HEK293T (cell line): Measurements from ENCODE around the gene AGAP3.

ENCODE experiments used
- CTCF ChIA-PET: fragments of 350-600 bp; formaldehyde crosslinking; extraction: SDS; loops from one replicate; lab custom pipeline; 2021; ENCODE audit warnings: antibody characterized with exemption, inconsistent platforms; lab: Yijun Ruan, JAX
- POLR2A ChIA-PET: fragments of 350-600 bp; formaldehyde crosslinking; extraction: SDS; loops from one replicate; lab custom pipeline; 2020; ENCODE audit warnings: antibody characterized with exemption, inconsistent platforms; lab: Yijun Ruan, JAX
- DNase-seq: peaks from one replicate; pipeline ENCODE4 v3.0.0; 2012; ENCODE audit warnings: mixed read lengths; ENCODE audit errors: extremely low spot score
- ARNT ChIP-seq: fragments of 450-650 bp; IDR thresholded peaks from 2 replicates; pipeline ENCODE4 v1.6.1; 2017; ENCODE audit warnings: mild to moderate bottlenecking
- BHLHE40 ChIP-seq: fragments of 450-650 bp; IDR thresholded peaks from 2 replicates; pipeline ENCODE4 v1.6.1; 2016; ENCODE audit warnings: mild to moderate bottlenecking, moderate library complexity, borderline replicate concordance
- CTBP1 ChIP-seq: fragments of 450-650 bp; IDR thresholded peaks from 2 replicates; pipeline ENCODE4 v1.6.1; 2016; ENCODE audit warnings: borderline replicate concordance
- ELF4 ChIP-seq: fragments of 450-650 bp; IDR thresholded peaks from 2 replicates; pipeline ENCODE4 v1.6.1; 2017; ENCODE audit warnings: antibody characterized with exemption
- FOXA1 ChIP-seq: fragments of 450-650 bp; IDR thresholded peaks from 2 replicates; pipeline ENCODE4 v1.6.1; 2016; ENCODE audit warnings: mild to moderate bottlenecking
- FOXK2 ChIP-seq: fragments of 450-650 bp; IDR thresholded peaks from 2 replicates; pipeline ENCODE4 v1.6.1; 2016; ENCODE audit warnings: mild to moderate bottlenecking
- FOXM1 ChIP-seq: fragments of 450-650 bp; IDR thresholded peaks from 2 replicates; pipeline ENCODE4 v1.6.1; 2017; ENCODE audit warnings: mild to moderate bottlenecking, borderline replicate concordance
- HDGF ChIP-seq: fragments of 450-650 bp; IDR thresholded peaks from 2 replicates; pipeline ENCODE4 v1.6.1; 2017; ENCODE audit warnings: antibody characterized with exemption, borderline replicate concordance
- L3MBTL2 ChIP-seq: fragments of 450-650 bp; conservative IDR thresholded peaks from 2 replicates; pipeline ENCODE4 v1.6.1; 2016; ENCODE audit warnings: mild to moderate bottlenecking
- LEF1 ChIP-seq: fragments of 450-650 bp; IDR thresholded peaks from 2 replicates; pipeline ENCODE4 v1.6.1; 2017; ENCODE audit warnings: mild to moderate bottlenecking, borderline replicate concordance
- NFRKB ChIP-seq: fragments of 450-650 bp; IDR thresholded peaks from 2 replicates; pipeline ENCODE4 v1.6.1; 2016; ENCODE audit warnings: mild to moderate bottlenecking, moderate library complexity
- PKNOX1 ChIP-seq: fragments of 450-650 bp; IDR thresholded peaks from 2 replicates; pipeline ENCODE4 v1.6.1; 2016
- SP1 ChIP-seq: fragments of 450-650 bp; IDR thresholded peaks from 2 replicates; pipeline ENCODE4 v1.6.1; 2017
- SUZ12 ChIP-seq: fragments of 450-650 bp; IDR thresholded peaks from 2 replicates; pipeline ENCODE4 v1.6.1; 2016; ENCODE audit warnings: mild to moderate bottlenecking
- TARDBP ChIP-seq: fragments of 450-650 bp; IDR thresholded peaks from 2 replicates; pipeline ENCODE4 v1.6.1; 2016
- ZNF384 ChIP-seq: fragments of 450-650 bp; IDR thresholded peaks from 2 replicates; pipeline ENCODE4 v1.6.1; 2016

Gene AGAP3

GRCh38 chr7:151068069-151068773, 18.1 kb upstream of the AGAP3 start:
- no peak for DNase-seq
- TF ChIP-seq L3MBTL2 (no peak), ZNF384 (no peak), CTBP1 (no peak), FOXA1 (no peak), FOXM1 (no peak), ELF4 (no peak), SUZ12 (no peak), FOXK2 (no peak), SP1 (no peak), ARNT (no peak), LEF1 (no peak), TARDBP (no peak), PKNOX1 (no peak), HDGF (no peak), NFRKB (no peak), BHLHE40 (no peak)
- ChIA-PET CTCF (no interaction called here), POLR2A (interaction anchor here (0.6 to 3.4 kb wide), 5 partner anchors 8 to 20 kb away, joined by 3 to 16 read pairs (median 5); partner anchors contain the start of gene FASTK)

GRCh38 chr7:151069841-151070573, 16.3 kb upstream of the AGAP3 start:
- CTCF ChIA-PET = no interaction called here
- no peak for DNase-seq
- TF ChIP-seq LEF1 (no peak), BHLHE40 (no peak), FOXA1 (no peak), ARNT (no peak), CTBP1 (no peak), HDGF (no peak)
- POLR2A ChIA-PET = interaction anchor here (1.7 to 3.4 kb wide), 2 partner anchors 11 to 15 kb away, joined by 5 to 16 read pairs; partner anchors contain the start of gene FASTK

GRCh38 chr7:151070574-151070960, 15.7 kb upstream of the AGAP3 start:
- ChIA-PET POLR2A (interaction anchor here (1.7 to 3.4 kb wide), 2 partner anchors 10 to 15 kb away, joined by 5 to 16 read pairs; partner anchors contain the start of gene FASTK), CTCF (no interaction called here)
- no peak for DNase-seq
- TF ChIP-seq CTBP1 = no peak
- no peak for TF ChIP-seq NFRKB
- TF ChIP-seq BHLHE40 = no peak
- no peak for TF ChIP-seq SP1
- no peak for TF ChIP-seq HDGF
- TF ChIP-seq PKNOX1 = no peak
- TF ChIP-seq SUZ12 = no peak
- TF ChIP-seq L3MBTL2 = no peak
- no peak for TF ChIP-seq ELF4
- TF ChIP-seq FOXA1 = no peak
- TF ChIP-seq LEF1 = no peak
- no peak for TF ChIP-seq ZNF384
- no peak for TF ChIP-seq FOXM1
- TF ChIP-seq TARDBP = no peak

- POLR2A ChIA-PET = interaction anchor here (1.7 kb wide), 1 partner anchor 14 kb away, joined by 5 read pairs; no protein-coding TSS in a partner anchor
- DNase-seq = no peak
- CTCF ChIA-PET = no interaction called here
- no peak for TF ChIP-seq ARNT
- TF ChIP-seq SUZ12 = no peak
- no peak for TF ChIP-seq TARDBP
- no peak for TF ChIP-seq NFRKB
- TF ChIP-seq SP1 = no peak
- TF ChIP-seq PKNOX1 = no peak
- TF ChIP-seq HDGF = no peak
- TF ChIP-seq BHLHE40 = no peak
- no peak for TF ChIP-seq L3MBTL2
- TF ChIP-seq FOXK2 = no peak
- TF ChIP-seq LEF1 = no peak
- no peak for TF ChIP-seq ZNF384
- no peak for TF ChIP-seq ELF4
- TF ChIP-seq CTBP1 = no peak
- no peak for TF ChIP-seq FOXM1
- TF ChIP-seq FOXA1 = no peak
Observed at GRCh38 chr7:151071032-151071866, 15.0 kb upstream of the AGAP3 start.
